Body of pancreas (tissue), 4 donors: ENCODE data around the gene NDUFB2. TPM values are rescaled to one million over a fixed set of nuclear protein-coding genes. Genes with fewer than 3 reads are reported as not detected.

Experiments used
- ATAC-seq: fragments of 150-250 bp; one replicate; pipeline ENCODE4 v1.9.1; 2016
- DNase-seq, 4 donors: peaks; one replicate each; pipeline ENCODE4 v3.0.0-alpha.2; 2019
- H3K27ac ChIP-seq, 4 donors: fragments of 200-600 bp; sonication (generic); 1 replicate in 3 of 4; 2 replicates in 1 of 4; pipeline versions ENCODE4 v1.5.1 to v1.6.1; 2016 to 2019; ENCODE audit warnings: mild to moderate bottlenecking in 1 of 4, mixed read lengths in 1 of 4, moderate library complexity in 1 of 4
- H3K27me3 ChIP-seq, 2 donors: fragments of 200-600 bp; sonication (generic); one replicate each; pipeline ENCODE4 v1.6.0; 2016; ENCODE audit warnings: mild to moderate bottlenecking in 1 of 2
- H3K36me3 ChIP-seq, 2 donors: fragments of 200-600 bp; sonication (generic); replicated peaks in 1 of 2; 2 replicates each; pipeline ENCODE4 v1.5.1; 2016; ENCODE audit warnings: low read depth in 2 of 2; ENCODE audit not compliant: insufficient read depth in 1 of 2
- H3K4me1 ChIP-seq: fragments of 200-600 bp; sonication (generic); one replicate; pipeline ENCODE4 v1.6.0; 2016
- H3K4me3 ChIP-seq, 2 donors: fragments of 200-600 bp; sonication (generic); 1 replicate in 1 of 2; 2 replicates in 1 of 2; pipeline ENCODE4 v1.5.1; 2016 to 2019
- H3K9me3 ChIP-seq, 3 donors: fragments of 200-600 bp; sonication (generic); 1 replicate in 2 of 3; 2 replicates in 1 of 3; pipeline ENCODE4 v1.5.1; 2016
- CTCF ChIP-seq, 7 experiments: fragments of 450-650 bp in 4 of 7; fragments of 200-600 bp in 3 of 7; sonication (generic) in 3 of 7; IDR thresholded peaks; one replicate each; pipeline ENCODE4 v1.5.1; 2016 to 2019; ENCODE audit warnings: antibody characterized with exemption in 7 of 7
- POLR2A ChIP-seq, 3 donors: fragments of 450-650 bp; IDR thresholded peaks; one replicate each; pipeline ENCODE4 v1.6.1; 2016; ENCODE audit warnings: antibody characterized with exemption in 3 of 3, mild to moderate bottlenecking in 2 of 3
- WGBS, 2 donors: methylation state at CpG; one replicate each; pipeline ENCODE4 v1.1.5; 2017; 5-methylcytosine and 5-hydroxymethylcytosine counted together
- intact Hi-C: fragments of 100-400 bp; cut with DNase I; formaldehyde crosslinking; loops from one replicate; pipeline ENCODE4 v1.15.1; 2023
- total RNA-seq, 2 donors: library from RNA; depleted of rRNA; stranded (reverse); fragments of >200 nt; gene quantifications; one replicate each; pipeline ENCODE4 v1.1.0, GENCODE V29; 2016

The NDUFB2 gene
- total RNA-seq, 2 donors from 2014 or later, result 61.0 to 140 TPM

- Histone ChIP-seq H3K27me3 (no peaks in the 10 kb centered on the region), H3K36me3 (no peaks in the 10 kb centered on the region), H3K4me1 (peaks cover 25% of the 10 kb centered on the region), H3K27ac (no peak overlapping the region), H3K4me3 (no peak overlapping the region), H3K9me3 (no peaks in the 10 kb centered on the region)
- WGBS, 2 donors, result 68 to 76% methylated on average over 8 to 15 of the region's 15 CpGs
- TF ChIP-seq POLR2A (IDR thresholded peaks at IDR 0.05) (no peak), CTCF (IDR thresholded peaks at IDR 0.05) (no peak)
- ATAC-seq (no peak), DNase-seq (no peak)
- intact Hi-C loops, result no loop called here
Measured at GRCh38 chr7:140671966-140672365, 24.5 kb upstream of the NDUFB2 start.

GRCh38 chr7:140672382-140673062 is 24.0 kb upstream of the NDUFB2 start, which contains the start of gene ADCK2:
Gene ADCK2 (plus strand): TSS chr7:140672945. CDS start chr7:140673331, 386 bp downstream.
- intact Hi-C loops, result no loop called here
- DNase-seq, result peak; percentile 53 to 79 (median 64)
- no peak for TF ChIP-seq CTCF (IDR thresholded peaks at IDR 0.05)
- no peak for TF ChIP-seq POLR2A (IDR thresholded peaks at IDR 0.05)
- H3K27me3 ChIP-seq, result no peaks in the 10 kb centered on the region
- 1 to 2% methylated on average over 9 to 11 of the region's 41 CpGs for WGBS, 2 donors
- H3K4me1 ChIP-seq, result peaks cover 25% of the 10 kb centered on the region
- H3K27ac ChIP-seq, result peak within 1 kb of the TSS; percentile 64 to 89 (median 81)
- H3K9me3 ChIP-seq, result no peaks in the 10 kb centered on the region
- no peaks in the 10 kb centered on the region for H3K36me3 ChIP-seq
- peak; percentile 86 for ATAC-seq
- peak within 1 kb of the TSS; percentile 1 to 28 for H3K4me3 ChIP-seq

- H3K9me3 ChIP-seq, result no peaks in the 10 kb centered on the region
- 0% methylated on average over 1 to 64 of the region's 72 CpGs for WGBS, 2 donors
- H3K27me3 ChIP-seq, result no peaks in the 10 kb centered on the region
- H3K4me1 ChIP-seq, result peaks cover 25% of the 10 kb centered on the region
- peak; percentile 72 for ATAC-seq
- peak; percentile 34 to 69 (median 65) for TF ChIP-seq POLR2A (IDR thresholded peaks at IDR 0.05)
- TF ChIP-seq CTCF (IDR thresholded peaks at IDR 0.05), result no peak
- peak overlapping the region; percentile 64 to 89 (median 81) for H3K27ac ChIP-seq
- intact Hi-C loops, result no loop called here
- DNase-seq, result peak; percentile 63 to 78 (median 76)
- peak overlapping the region; percentile 1 to 28 for H3K4me3 ChIP-seq
- no peaks in the 10 kb centered on the region for H3K36me3 ChIP-seq
Measured at GRCh38 chr7:140673063-140673773, 23.3 kb upstream of the NDUFB2 start.

- peak in 3 of 4 donors; percentile 30 to 55 (median 50) for DNase-seq
- Histone ChIP-seq H3K4me1 (peaks cover 25% of the 10 kb centered on the region), H3K27ac (peak overlapping the region; percentile 64 to 89 (median 81)), H3K4me3 (no peak overlapping the region), H3K9me3 (no peaks in the 10 kb centered on the region), H3K36me3 (no peaks in the 10 kb centered on the region), H3K27me3 (no peaks in the 10 kb centered on the region)
- peak; percentile 15 for ATAC-seq
- WGBS, 2 donors, result 22 to 30% methylated on average over 11 to 18 of the region's 18 CpGs
- intact Hi-C loops, result no loop called here
- no peak for TF ChIP-seq CTCF (IDR thresholded peaks at IDR 0.05)
- no peak for TF ChIP-seq POLR2A (IDR thresholded peaks at IDR 0.05)
Measured at GRCh38 chr7:140673774-140674155, 22.7 kb upstream of the NDUFB2 start.
